Cardiac muscle cell (in vitro differentiated cells and primary cell): ENCODE data around the gene TGFBR3L. TPM values are rescaled to one million over a fixed set of nuclear protein-coding genes. Genes with fewer than 3 reads are reported as not detected.
"Not testable (repeated sequence)": the region's sequence is repeated elsewhere in the genome, so short reads cannot be mapped to it uniquely, and the experiment has no call there.

ENCODE experiments used
- DNase-seq, 2 donors: peaks; one replicate each; pipeline versions ENCODE4 v3.0.0 to v3.0.0-alpha.2; 2010 to 2017; ENCODE audit warnings: low read depth in 1 of 2, low spot score in 1 of 2
- H3K27ac ChIP-seq: fragments of 200-600 bp; sonication (generic); 2 replicates; pipeline ENCODE4 v1.5.1; 2016
- H3K27me3 ChIP-seq: fragments of 200-600 bp; sonication (generic); 2 replicates; pipeline ENCODE4 v1.6.0; 2016; ENCODE audit warnings: control low read depth
- H3K36me3 ChIP-seq: fragments of 200-600 bp; sonication (generic); 2 replicates; pipeline ENCODE4 v1.5.1; 2016; ENCODE audit warnings: control low read depth
- H3K4me1 ChIP-seq: fragments of 200-600 bp; sonication (generic); 2 replicates; pipeline ENCODE4 v1.8.1; 2017; ENCODE audit warnings: low read depth, mild to moderate bottlenecking, mixed run types
- H3K4me3 ChIP-seq: fragments of 200-600 bp; sonication (generic); 2 replicates; pipeline ENCODE4 v1.5.1; 2016; ENCODE audit warnings: mild to moderate bottlenecking
- H3K9me3 ChIP-seq: fragments of 200-600 bp; sonication (generic); 2 replicates; pipeline ENCODE4 v1.5.1; 2017; ENCODE audit warnings: low read depth, mild to moderate bottlenecking, control low read depth
- CTCF ChIP-seq: IDR thresholded peaks from 2 replicates; pipeline ENCODE4 v1.5.1; 2012; ENCODE audit warnings: low read depth, mild to moderate bottlenecking, low read length
- polyA plus RNA-seq: library from polyadenylated mRNA; unstranded; fragments of >200 nt; fragmentation: Nextera tagmentation; extraction: Ambion mirVana; gene quantifications from 2 replicates; pipeline ENCODE4 v1.2.1, GENCODE V29; 2016
- total RNA-seq: library from RNA; depleted of rRNA; stranded (reverse); fragments of >200 nt; gene quantifications from 2 replicates; pipeline ENCODE4 v1.2.3, GENCODE V29; 2016

The TGFBR3L gene
- total and polyA plus RNA-seq, 2 experiments from 2014 or later, result 2.6 to 3.2 TPM

DNA sequence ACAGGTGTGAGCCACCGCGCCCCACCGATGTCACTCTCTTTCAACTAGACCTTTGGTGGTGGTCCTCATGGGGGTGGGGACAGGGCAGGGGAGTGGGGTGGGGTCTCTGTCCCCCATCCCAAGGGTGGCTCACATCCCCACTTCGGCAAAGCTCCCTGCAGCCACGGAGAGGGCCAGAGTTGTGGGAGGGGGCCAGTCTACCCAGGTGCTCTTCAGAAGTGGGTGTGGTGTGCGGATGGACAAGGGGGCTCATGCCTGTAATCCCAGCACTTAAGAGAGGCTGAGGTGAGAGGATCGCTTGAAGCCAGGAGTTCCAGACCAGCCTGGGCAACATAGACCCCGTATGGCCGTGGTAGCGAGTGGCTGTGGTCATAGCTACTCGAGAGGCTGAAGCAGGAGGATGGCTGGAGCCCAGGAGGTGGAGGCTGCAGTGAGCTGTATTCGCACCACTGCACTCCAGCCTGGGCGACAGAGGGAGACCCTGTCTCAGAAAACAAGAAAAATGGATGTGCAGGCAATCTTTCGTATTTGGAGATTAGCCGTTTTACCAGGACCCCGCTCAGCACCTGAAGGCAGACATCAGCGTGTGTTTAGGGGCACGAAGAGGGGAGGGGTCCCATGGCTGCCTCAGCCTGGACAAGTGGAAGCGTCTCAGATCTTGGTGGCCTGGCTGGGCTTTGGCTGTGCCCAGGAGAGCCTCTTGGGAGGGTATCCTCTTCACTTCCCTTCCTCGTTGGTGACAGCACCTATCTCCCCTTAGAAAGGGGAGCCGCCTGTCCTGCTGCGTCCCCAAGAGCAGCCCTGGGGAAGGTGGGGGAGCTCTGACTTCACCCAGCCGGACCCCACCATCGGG, 846 bp downstream of the TGFBR3L start:
- H3K27me3 ChIP-seq, result peaks cover 51% of the 10 kb centered on the region

DNA sequence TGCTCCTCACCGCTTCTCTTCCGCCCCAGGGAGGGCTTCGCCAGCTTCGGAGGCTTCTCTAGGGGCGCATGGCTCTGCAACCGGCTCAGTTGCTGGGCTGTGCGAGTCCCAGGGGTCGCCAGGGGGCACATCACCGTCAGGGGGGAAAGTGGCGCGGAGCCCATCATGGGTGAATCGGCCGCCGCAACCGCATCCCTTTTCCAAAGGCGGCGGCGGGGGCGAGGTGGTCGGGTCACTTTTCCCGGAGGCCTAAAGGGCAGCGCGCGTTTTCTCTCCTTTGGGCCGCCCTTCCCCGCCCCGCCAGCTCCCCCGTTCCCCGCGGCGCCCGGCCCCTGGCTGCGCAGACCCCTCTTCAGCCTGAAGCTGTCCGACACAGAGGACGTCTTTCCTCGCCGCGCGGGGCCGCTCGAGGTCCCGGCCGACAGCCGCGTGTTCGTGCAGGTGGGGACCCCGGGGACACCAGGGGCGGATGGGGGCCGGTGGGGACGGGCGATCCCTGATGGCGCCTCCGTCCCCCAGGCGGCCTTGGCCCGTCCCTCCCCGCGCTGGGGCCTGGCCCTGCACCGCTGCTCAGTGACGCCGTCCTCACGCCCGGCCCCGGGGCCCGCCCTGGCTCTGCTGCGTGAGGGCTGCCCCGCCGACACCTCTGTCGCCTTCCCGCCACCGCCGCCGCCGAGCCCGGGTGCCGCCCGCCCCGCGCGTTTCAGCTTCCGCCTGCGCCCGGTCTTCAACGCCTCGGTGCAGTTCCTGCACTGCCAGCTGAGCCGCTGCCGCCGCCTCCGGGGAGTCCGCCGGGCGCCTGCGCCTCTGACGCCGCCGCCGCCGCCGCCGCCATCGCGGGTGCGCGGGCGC, 1.7 kb downstream of the TGFBR3L start:
- Histone ChIP-seq H3K9me3 (no peaks in the 10 kb centered on the region), H3K4me3 (peak overlapping the region; percentile 29), H3K36me3 (peaks cover 13% of the 10 kb centered on the region), H3K27ac (no peak overlapping the region), H3K4me1 (peaks cover 5% of the 10 kb centered on the region), H3K27me3 (peaks cover 51% of the 10 kb centered on the region)
- no peak for TF ChIP-seq CTCF
- DNase-seq, result peak in 1 of 2 donors; percentile 34

More for the DNA sequence above, 846 bp downstream of the TGFBR3L start:
- no peak for TF ChIP-seq CTCF
- no peak for DNase-seq
- Histone ChIP-seq H3K4me3 (peak overlapping the region; percentile 29), H3K4me1 (peaks cover 5% of the 10 kb centered on the region), H3K9me3 (no peaks in the 10 kb centered on the region), H3K36me3 (peaks cover 19% of the 10 kb centered on the region), H3K27ac (no peak overlapping the region)

DNA sequence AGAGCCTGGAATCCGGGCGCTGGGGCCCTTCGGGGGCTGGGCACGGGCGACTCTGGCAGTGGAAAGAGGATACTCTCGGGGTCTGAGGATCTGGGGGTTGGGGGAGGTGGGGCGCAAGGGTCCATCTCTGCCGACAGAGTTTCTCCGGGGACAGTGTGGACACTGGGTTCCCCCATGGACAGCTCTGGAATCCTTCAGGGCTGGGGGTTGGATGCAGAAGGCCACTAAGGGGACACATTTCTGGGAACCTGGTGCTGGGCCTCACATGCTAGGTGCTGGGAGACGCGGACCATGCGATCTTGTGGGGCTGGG, 2.3 kb downstream of the TGFBR3L start:
- Histone ChIP-seq H3K27ac (no peak overlapping the region), H3K4me3 (peak overlapping the region; percentile 29), H3K9me3 (no peaks in the 10 kb centered on the region), H3K4me1 (peaks cover 5% of the 10 kb centered on the region), H3K36me3 (peaks cover 7% of the 10 kb centered on the region), H3K27me3 (peaks cover 51% of the 10 kb centered on the region)
- no peak for TF ChIP-seq CTCF
- no peak for DNase-seq

DNA sequence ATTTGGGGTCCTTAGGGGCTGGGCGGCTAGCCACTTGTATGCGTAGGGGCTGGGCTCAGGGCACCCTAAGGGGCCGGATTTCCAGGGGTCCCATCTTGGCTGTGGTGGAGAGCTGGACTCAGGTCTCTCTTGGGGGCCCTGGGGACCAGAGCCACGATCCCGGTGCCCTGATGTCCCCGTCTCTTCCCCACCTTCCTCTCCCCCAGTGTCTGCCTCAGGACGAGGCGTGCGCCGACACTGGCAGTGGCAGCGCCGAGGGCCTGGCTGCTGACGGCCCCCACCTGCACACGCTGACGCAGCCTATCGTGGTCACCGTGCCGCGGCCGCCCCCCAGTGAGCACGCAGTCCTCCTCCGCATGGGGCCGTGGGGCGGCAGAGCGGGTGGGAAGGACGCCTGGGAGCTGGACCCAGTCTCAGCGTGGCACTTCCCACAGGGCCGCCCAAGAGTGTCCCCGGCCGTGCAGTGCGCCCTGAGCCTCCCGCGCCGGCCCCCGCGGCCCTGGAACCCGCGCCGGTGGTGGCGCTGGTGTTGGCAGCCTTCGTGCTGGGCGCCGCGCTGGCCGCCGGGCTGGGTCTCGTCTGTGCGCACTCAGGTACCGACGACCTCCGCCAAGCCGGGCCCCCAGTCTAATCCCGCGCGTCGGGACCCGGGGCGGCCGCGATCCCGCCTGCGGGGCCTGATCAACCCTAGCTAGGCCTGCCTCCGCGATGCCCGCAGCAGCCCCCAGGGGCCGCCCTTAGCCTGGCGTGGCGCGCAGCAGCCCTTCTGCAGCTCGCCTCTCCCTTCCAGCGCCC, 2.8 kb downstream of the TGFBR3L start:
- H3K27me3 ChIP-seq, result peaks cover 51% of the 10 kb centered on the region
- H3K4me3 ChIP-seq, result peak overlapping the region; percentile 29
- peak; percentile 64 to 80 for DNase-seq
- H3K36me3 ChIP-seq, result peaks cover 1% of the 10 kb centered on the region
- peak; percentile 67 for TF ChIP-seq CTCF
- H3K27ac ChIP-seq, result no peak overlapping the region
- H3K9me3 ChIP-seq, result no peaks in the 10 kb centered on the region
- H3K4me1 ChIP-seq, result peaks cover 5% of the 10 kb centered on the region

DNA sequence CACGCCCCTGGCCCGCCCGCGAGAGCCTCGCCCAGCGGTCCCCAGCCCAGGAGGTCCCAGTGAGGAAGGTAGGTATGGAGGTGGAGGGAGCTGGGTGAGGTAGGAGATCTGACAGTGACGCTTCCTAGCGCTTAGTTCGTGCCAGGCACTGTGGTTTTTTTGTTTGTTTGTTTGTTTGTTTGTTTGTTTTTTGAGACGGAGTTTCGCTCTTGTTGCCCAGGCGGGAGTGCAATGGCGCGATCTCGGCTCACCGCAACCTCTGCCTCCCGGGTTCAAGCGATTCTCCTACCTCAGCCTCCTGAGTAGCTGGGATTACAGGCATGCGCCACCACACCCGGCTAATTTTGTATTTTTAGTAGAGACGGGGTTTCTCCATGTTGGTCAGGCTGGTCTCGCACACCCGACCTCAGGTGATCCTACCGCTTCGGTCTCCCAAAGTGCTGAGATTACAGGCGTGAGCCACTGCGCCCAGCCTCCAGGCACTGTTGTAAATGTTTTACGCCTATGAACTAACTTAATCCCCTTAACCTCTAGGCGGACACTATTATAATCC, 3.5 kb downstream of the TGFBR3L start:
- H3K9me3 ChIP-seq, H3K36me3 ChIP-seq, DNase-seq, H3K27ac ChIP-seq, H3K4me1 ChIP-seq: not testable (repeated sequence)
- Histone ChIP-seq H3K27me3 (peaks cover 51% of the 10 kb centered on the region), H3K4me3 (peak overlapping the region; percentile 29)
